HepG2 (cell line): ENCODE results near the gene CARMIL3. TPM values are rescaled to one million over a fixed set of nuclear protein-coding genes. Genes with fewer than 3 reads are reported as not detected.

ENCODE experiments used
- AKNA ChIP-seq: sonication (generic); formaldehyde crosslinking; IDR thresholded peaks from 2 replicates; pipeline ENCODE4 v1.4.0; 2020; ENCODE audit warnings: missing genetic modification reagents, borderline replicate concordance
- FLYWCH1 ChIP-seq: sonication (generic); formaldehyde crosslinking; IDR thresholded peaks from 2 replicates; pipeline ENCODE4 v1.8.1; 2023; ENCODE audit warnings: mild to moderate bottlenecking, missing genetic modification reagents
- FOXP4 ChIP-seq: sonication (generic); formaldehyde crosslinking; IDR thresholded peaks from 2 replicates; pipeline ENCODE4 v1.4.0; 2020; ENCODE audit warnings: missing genetic modification reagents
- HIVEP1 ChIP-seq: sonication (generic); formaldehyde crosslinking; IDR thresholded peaks from 2 replicates; pipeline ENCODE4 v1.4.0; 2020; ENCODE audit warnings: mild to moderate bottlenecking, missing genetic modification reagents
- HMG20B ChIP-seq: conservative IDR thresholded peaks from 2 replicates; pipeline ENCODE4 v1.6.1; 2016; ENCODE audit warnings: missing genetic modification reagents, missing compliant biosample characterization
- JUNB ChIP-seq: sonication (generic); formaldehyde crosslinking; IDR thresholded peaks from 2 replicates; pipeline ENCODE4 v1.8.0; 2022; ENCODE audit warnings: missing genetic modification reagents, mild to moderate bottlenecking, borderline replicate concordance
- MATR3 ChIP-seq: sonication (generic); formaldehyde crosslinking; IDR thresholded peaks from 2 replicates; pipeline ENCODE4 v1.4.0; 2020; ENCODE audit warnings: missing genetic modification reagents
- NONO ChIP-seq, 2 experiments: fragments of 450-650 bp in 1 of 2; sonication (generic) in 1 of 2; formaldehyde crosslinking in 1 of 2; IDR thresholded peaks in 1 of 2; conservative IDR thresholded peaks in 1 of 2; 2 replicates each; pipeline versions ENCODE4 v1.6.1 to v1.8.0; 2017 to 2022; ENCODE audit warnings: mild to moderate bottlenecking in 1 of 2, missing genetic modification reagents in 1 of 2, moderate library complexity in 1 of 2
- REXO4 ChIP-seq: sonication (generic); formaldehyde crosslinking; IDR thresholded peaks from 2 replicates; pipeline ENCODE4 v1.8.0; 2022; ENCODE audit warnings: missing genetic modification reagents, mild to moderate bottlenecking, borderline replicate concordance
- RFX1 ChIP-seq: fragments of 450-650 bp; IDR thresholded peaks from 2 replicates; pipeline ENCODE4 v1.6.1; 2017
- RORA ChIP-seq: sonication (generic); formaldehyde crosslinking; IDR thresholded peaks from 2 replicates; pipeline ENCODE4 v1.5.0; 2020; ENCODE audit warnings: mild to moderate bottlenecking, missing genetic modification reagents, moderate library complexity
- SIX4 ChIP-seq: sonication (generic); formaldehyde crosslinking; IDR thresholded peaks from 2 replicates; pipeline ENCODE4 v1.4.0; 2020; ENCODE audit warnings: missing genetic modification reagents
- TBL1XR1 ChIP-seq: fragments of 150-350 bp; IDR thresholded peaks from 2 replicates; pipeline ENCODE4 v1.6.1; 2014; ENCODE audit warnings: borderline replicate concordance, low read length; ENCODE audit not compliant: partially characterized antibody
- ZNF232 ChIP-seq: sonication (generic); formaldehyde crosslinking; IDR thresholded peaks from 2 replicates; pipeline ENCODE4 v1.4.0; 2020; ENCODE audit warnings: missing genetic modification reagents, borderline replicate concordance
- ZNF292 ChIP-seq: sonication (generic); formaldehyde crosslinking; IDR thresholded peaks from 2 replicates; pipeline ENCODE4 v1.8.1; 2022; ENCODE audit warnings: mild to moderate bottlenecking, low read depth, missing genetic modification reagents, borderline replicate concordance
- ZNF333 ChIP-seq: sonication (generic); formaldehyde crosslinking; IDR thresholded peaks from 2 replicates; pipeline ENCODE4 v1.4.0; 2020; ENCODE audit warnings: mild to moderate bottlenecking, missing genetic modification reagents, borderline replicate concordance
- ZNF335 ChIP-seq: sonication (generic); formaldehyde crosslinking; IDR thresholded peaks from 2 replicates; pipeline ENCODE4 v1.4.0; 2020; ENCODE audit warnings: missing genetic modification reagents
- ZNF501 ChIP-seq: sonication (generic); formaldehyde crosslinking; IDR thresholded peaks from 2 replicates; pipeline ENCODE4 v1.5.1; 2020; ENCODE audit warnings: mild to moderate bottlenecking, moderate library complexity, missing genetic modification reagents
- ZNF510 ChIP-seq: sonication (generic); formaldehyde crosslinking; IDR thresholded peaks from 2 replicates; pipeline ENCODE4 v1.4.0; 2020; ENCODE audit warnings: low read depth, mild to moderate bottlenecking, missing genetic modification reagents
- ZNF513 ChIP-seq: sonication (generic); formaldehyde crosslinking; conservative IDR thresholded peaks from 2 replicates; pipeline ENCODE4 v1.5.0; 2020; ENCODE audit warnings: missing genetic modification reagents
- ZNF558 ChIP-seq: sonication (generic); formaldehyde crosslinking; IDR thresholded peaks from 2 replicates; pipeline ENCODE4 v1.9.0; 2022; ENCODE audit warnings: mild to moderate bottlenecking, missing genetic modification reagents, borderline replicate concordance
- polyA plus RNA-seq, 8 experiments: library from polyadenylated mRNA; depleted of rRNA in 3 of 8; stranded (reverse) in 7 of 8; unstranded in 1 of 8; fragments of >200 nt; fragmentation: Illumina TruSeq in 4 of 8; extraction: Trizol in 4 of 8; gene quantifications; 2 replicates each; pipeline versions ENCODE4 v1.2.1 to v1.2.3, GENCODE V29; 2011 to 2016; ENCODE audit warnings: low read depth in 4 of 8, missing spikeins in 1 of 8, mixed read lengths in 1 of 8; ENCODE audit not compliant: insufficient read depth in 1 of 8
- total RNA-seq, 5 experiments: library from RNA; depleted of rRNA; stranded (reverse); fragments of >200 nt; fragmentation: Illumina TruSeq; extraction: Trizol; gene quantifications; 2 replicates each; pipeline ENCODE4 v1.2.3, GENCODE V29; 2016; ENCODE audit warnings: low read depth in 1 of 5

Gene CARMIL3
- total and polyA plus RNA-seq, 2 of the 13 experiments (the other 11 are each of a cell fraction or from before 2014, with no cell fraction given) = 0.27 to 0.55 TPM

GRCh38 chr14:24080888-24081738 is 29.3 kb downstream of the CARMIL3 start (continued):
- peak; percentile 50 for TF ChIP-seq FOXP4 (CRISPR knock-in tag)
- TF ChIP-seq REXO4 (CRISPR knock-in tag) = no peak
- no peak; the same call in 1 of the 2 replicates for TF ChIP-seq SIX4
- no peak for TF ChIP-seq AKNA (CRISPR knock-in tag)
- no peak for TF ChIP-seq FLYWCH1 (CRISPR knock-in tag)
- peak; percentile 59 for TF ChIP-seq HMG20B
- TF ChIP-seq ZNF513 = no peak
- no peak; the same call in 1 of the 2 replicates for TF ChIP-seq ZNF501 (CRISPR knock-in tag)
- no peak for TF ChIP-seq TBL1XR1
- TF ChIP-seq ZNF558 (CRISPR knock-in tag) = peak; percentile 38; the same call in 1 of the 2 replicates
- no peak; the same call in 1 of the 2 replicates for TF ChIP-seq HIVEP1
- TF ChIP-seq NONO (IDR thresholded peaks at IDR 0.05) = no peak
- peak; percentile 33; the same call in 1 of the 2 replicates for TF ChIP-seq NONO (CRISPR knock-in tag; conservative IDR thresholded peaks at IDR 0.05)
- peak; percentile 94; the same call in 1 of the 2 replicates for TF ChIP-seq MATR3
- no peak for TF ChIP-seq ZNF335 (CRISPR knock-in tag)
- no peak for TF ChIP-seq ZNF333 (CRISPR knock-in tag)
- peak; percentile 65; the same call in 1 of the 2 replicates for TF ChIP-seq ZNF510 (CRISPR knock-in tag)
- TF ChIP-seq JUNB (CRISPR knock-in tag) = no peak
- TF ChIP-seq ZNF292 (CRISPR knock-in tag) = peak; percentile 48; the same call in 1 of the 2 replicates
- no peak for TF ChIP-seq RORA
- no peak for TF ChIP-seq RFX1
- TF ChIP-seq ZNF232 (CRISPR knock-in tag) = peak; percentile 29; the same call in 1 of the 2 replicates
